Measurements from ENCODE around the gene ACSS3. TPM values are rescaled to one million over a fixed set of nuclear protein-coding genes. Genes with fewer than 3 reads are reported as not detected.

The ACSS3 gene
- total RNA-seq, 2 donors from 2014 or later = 28.3 to 29.4 TPM

GRCh38 chr12:81203671-81204204 lies 125.9 kb downstream of the ACSS3 start:
- H3K36me3 Mint-ChIP-seq (ENCODE audit: low read depth) = peaks cover 5% of the 10 kb centered on the region
- Histone ChIP-seq H3K27ac (ENCODE audit: low read depth, low read length) (no peak overlapping the region), H3K9me3 (ENCODE audit: control insufficient read depth, low read length) (no peaks in the 10 kb centered on the region), H3K4me1 (ENCODE audit: control insufficient read depth, insufficient read depth, low read length) (peaks cover 23% of the 10 kb centered on the region), H3K9ac (ENCODE audit: extremely low read depth, low read length, poor library complexity, severe bottlenecking) (no peak overlapping the region), H3K27me3 (ENCODE audit: control insufficient read depth, insufficient read depth, low read length, poor library complexity, severe bottlenecking) (no peaks in the 10 kb centered on the region), H3K4me3 (ENCODE audit: low read length) (no peak overlapping the region), H3K36me3 (ENCODE audit: control insufficient read depth, insufficient read depth, low read length) (peaks cover 13% of the 10 kb centered on the region)
- TF ChIP-seq CTCF (conservative IDR thresholded peaks at IDR 0.05) = no peak
- H3K4me1 Mint-ChIP-seq = peaks cover 44% of the 10 kb centered on the region
- no peak overlapping the region for H3K27ac Mint-ChIP-seq
- 85% methylated on average over 2 of the region's 3 CpGs; no CpG with 5 or more reads in 1 of the 2 experiments for WGBS, 2 experiments (ENCODE audit: insufficient coverage in 1 of 2, insufficient read length in 1 of 2)
- no peak for DNase-seq
- H3K9me3 Mint-ChIP-seq = no peaks in the 10 kb centered on the region
- no peak overlapping the region for H3K4me3 Mint-ChIP-seq
- H3K27me3 Mint-ChIP-seq (ENCODE audit: insufficient read depth) = no peaks in the 10 kb centered on the region

DNA sequence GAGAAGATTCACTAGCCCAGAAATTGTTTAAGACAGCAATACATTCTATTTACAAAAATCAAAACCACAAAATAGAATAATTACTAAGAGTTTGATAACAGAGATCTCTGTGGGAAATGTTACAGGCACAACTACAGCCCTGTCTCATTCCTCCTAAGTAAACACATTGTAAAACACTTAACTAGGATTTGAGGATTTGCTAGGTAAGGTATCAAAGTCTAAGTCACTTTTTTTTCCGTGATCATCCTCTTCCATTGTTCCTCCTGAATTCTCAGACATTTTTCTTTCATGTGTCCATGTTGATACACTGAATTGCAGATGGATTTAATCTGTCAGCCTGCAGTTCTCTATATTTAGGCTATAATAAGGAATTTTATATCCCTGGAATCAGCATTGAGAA lies 127.5 kb downstream of the ACSS3 start:
- no peak for TF ChIP-seq CTCF (conservative IDR thresholded peaks at IDR 0.05)
- Histone ChIP-seq H3K27me3 (ENCODE audit: control insufficient read depth, insufficient read depth, low read length, poor library complexity, severe bottlenecking) (no peaks in the 10 kb centered on the region), H3K9ac (ENCODE audit: extremely low read depth, low read length, poor library complexity, severe bottlenecking) (no peak overlapping the region), H3K4me3 (ENCODE audit: low read length) (no peak overlapping the region), H3K36me3 (ENCODE audit: control insufficient read depth, insufficient read depth, low read length) (peaks cover 13% of the 10 kb centered on the region), H3K9me3 (ENCODE audit: control insufficient read depth, low read length) (no peaks in the 10 kb centered on the region), H3K27ac (ENCODE audit: low read depth, low read length) (peak overlapping the region; percentile 68), H3K4me1 (ENCODE audit: control insufficient read depth, insufficient read depth, low read length) (peaks cover 25% of the 10 kb centered on the region)
- Mint-ChIP-seq H3K4me1 (peaks cover 57% of the 10 kb centered on the region), H3K27ac (no peak overlapping the region), H3K9me3 (no peaks in the 10 kb centered on the region), H3K4me3 (no peak overlapping the region), H3K27me3 (ENCODE audit: insufficient read depth) (no peaks in the 10 kb centered on the region), H3K36me3 (ENCODE audit: low read depth) (peaks cover 5% of the 10 kb centered on the region)
- no peak for DNase-seq
- 67 to 90% methylated on average over 1 of the region's 1 CpG for WGBS, 2 experiments (ENCODE audit: insufficient coverage in 1 of 2, insufficient read length in 1 of 2)

GRCh38 chr12:81206429-81206828 lies 128.6 kb downstream of the ACSS3 start:
- peak overlapping the region; percentile 68 for H3K27ac ChIP-seq (ENCODE audit: low read depth, low read length)
- peaks cover 59% of the 10 kb centered on the region for H3K4me1 Mint-ChIP-seq
- H3K4me3 ChIP-seq (ENCODE audit: low read length) = no peak overlapping the region
- peaks cover 12% of the 10 kb centered on the region for H3K36me3 ChIP-seq (ENCODE audit: control insufficient read depth, insufficient read depth, low read length)
- no peak for DNase-seq
- peaks cover 25% of the 10 kb centered on the region for H3K4me1 ChIP-seq (ENCODE audit: control insufficient read depth, insufficient read depth, low read length)
- H3K27ac Mint-ChIP-seq = no peak overlapping the region
- no peak for TF ChIP-seq CTCF (conservative IDR thresholded peaks at IDR 0.05)
- H3K4me3 Mint-ChIP-seq = no peak overlapping the region
- peaks cover 5% of the 10 kb centered on the region for H3K36me3 Mint-ChIP-seq (ENCODE audit: low read depth)
- H3K9me3 Mint-ChIP-seq = no peaks in the 10 kb centered on the region
- H3K27me3 ChIP-seq (ENCODE audit: control insufficient read depth, insufficient read depth, low read length, poor library complexity, severe bottlenecking) = no peaks in the 10 kb centered on the region
- WGBS, 2 experiments (ENCODE audit: insufficient coverage in 1 of 2, insufficient read length in 1 of 2) = 50 to 73% methylated on average over 2 of the region's 2 CpGs
- no peak overlapping the region for H3K9ac ChIP-seq (ENCODE audit: extremely low read depth, low read length, poor library complexity, severe bottlenecking)
- H3K27me3 Mint-ChIP-seq (ENCODE audit: insufficient read depth) = no peaks in the 10 kb centered on the region
- no peaks in the 10 kb centered on the region for H3K9me3 ChIP-seq (ENCODE audit: control insufficient read depth, low read length)

All from endodermal cell (in vitro differentiated cells).